HEK293 (cell line): ENCODE measurements around the gene CPHXL.

ENCODE experiments used
- ZNF654 ChIP-seq: fragments of 450-650 bp; formaldehyde crosslinking; IDR thresholded peaks from 2 replicates; pipeline ENCODE4 v1.5.1; 2016; ENCODE audit warnings: low read depth, missing biosample characterization, missing genetic modification characterization

Gene CPHXL

GRCh38 chr16:75667503-75667902 lies 58.8 kb downstream of the CPHXL start (continued):
- TF ChIP-seq ZNF654: no peak
